Ureter (tissue), 1 donor: ENCODE data around the gene PDE8B. TPM values are rescaled to one million over a fixed set of nuclear protein-coding genes. Genes with fewer than 3 reads are reported as not detected.

Experiments used
- DNase-seq: peaks from one replicate; pipeline ENCODE4 v3.0.0-alpha.2; 2020; ENCODE audit warnings: low spot score
- total RNA-seq: library from RNA; stranded (reverse); gene quantifications from one replicate; pipeline ENCODE4 v1.2.4, GENCODE V29; 2023
- donor health status: DM: yes; HTN: yes; CAD: no.

Gene PDE8B
- total RNA-seq, 1 donor from 2014 or later = 10.1 TPM

DNA sequence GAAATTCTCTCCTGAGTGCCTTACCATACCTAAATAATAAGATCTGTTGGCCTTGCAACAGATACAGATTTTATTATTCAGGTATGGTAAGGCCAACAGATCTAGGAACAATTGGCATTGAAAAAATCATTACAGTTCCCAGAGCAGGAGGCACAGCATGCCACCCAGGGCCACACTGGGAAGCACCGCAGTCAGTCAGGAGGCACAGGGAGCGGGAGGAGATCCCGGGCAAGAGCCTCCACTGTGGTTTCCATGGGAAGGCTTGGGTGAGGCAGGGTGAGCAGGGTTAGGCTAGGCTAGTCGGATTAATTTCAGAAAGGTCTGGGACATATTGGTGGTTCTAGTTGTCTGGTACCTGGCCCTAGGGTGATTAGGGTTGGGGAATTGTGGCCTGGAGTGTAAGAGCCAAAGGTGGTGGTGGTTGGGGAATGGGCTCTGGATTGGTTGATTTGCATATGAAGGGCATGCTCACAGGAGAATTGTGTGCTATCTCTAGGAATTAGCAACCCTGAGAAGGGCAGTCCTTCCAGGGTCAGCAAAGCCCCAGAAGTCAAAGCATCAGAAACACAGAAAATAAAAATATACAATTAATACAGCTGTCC lies 111.4 kb downstream of the PDE8B start:
- DNase-seq = no peak

- DNase-seq = no peak
Measured at GRCh38 chr5:77322406-77322805, 111.9 kb downstream of the PDE8B start.

DNA sequence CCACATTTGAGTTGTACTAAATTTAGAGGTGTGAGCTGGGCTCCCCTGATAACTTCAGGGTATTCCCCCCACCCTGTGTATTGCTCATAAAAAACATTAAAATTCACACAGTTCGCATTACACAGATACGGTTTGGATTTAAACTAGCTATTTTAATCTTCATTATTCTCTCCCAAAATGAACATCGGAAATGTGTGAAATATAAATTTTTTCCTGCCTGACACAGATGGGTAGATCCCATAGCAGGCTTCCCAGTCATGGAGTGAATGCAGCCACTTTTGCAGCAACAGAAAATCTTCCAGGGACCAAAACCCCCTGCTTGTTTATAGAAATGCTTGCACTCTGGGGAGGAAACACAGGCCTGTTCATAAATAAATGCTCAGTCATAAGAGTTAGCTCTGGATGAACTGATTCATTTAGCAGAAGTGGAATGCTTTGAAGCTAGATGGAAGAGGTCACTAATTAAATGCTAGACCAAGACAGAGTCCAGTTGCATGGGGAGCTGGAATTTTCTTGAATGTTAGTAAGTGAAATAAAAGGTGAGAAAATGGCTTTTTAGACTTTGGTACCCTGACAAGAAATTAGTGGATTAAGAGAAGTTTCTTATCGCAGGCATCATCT lies 115.6 kb downstream of the PDE8B start:
- DNase-seq = no peak

DNA sequence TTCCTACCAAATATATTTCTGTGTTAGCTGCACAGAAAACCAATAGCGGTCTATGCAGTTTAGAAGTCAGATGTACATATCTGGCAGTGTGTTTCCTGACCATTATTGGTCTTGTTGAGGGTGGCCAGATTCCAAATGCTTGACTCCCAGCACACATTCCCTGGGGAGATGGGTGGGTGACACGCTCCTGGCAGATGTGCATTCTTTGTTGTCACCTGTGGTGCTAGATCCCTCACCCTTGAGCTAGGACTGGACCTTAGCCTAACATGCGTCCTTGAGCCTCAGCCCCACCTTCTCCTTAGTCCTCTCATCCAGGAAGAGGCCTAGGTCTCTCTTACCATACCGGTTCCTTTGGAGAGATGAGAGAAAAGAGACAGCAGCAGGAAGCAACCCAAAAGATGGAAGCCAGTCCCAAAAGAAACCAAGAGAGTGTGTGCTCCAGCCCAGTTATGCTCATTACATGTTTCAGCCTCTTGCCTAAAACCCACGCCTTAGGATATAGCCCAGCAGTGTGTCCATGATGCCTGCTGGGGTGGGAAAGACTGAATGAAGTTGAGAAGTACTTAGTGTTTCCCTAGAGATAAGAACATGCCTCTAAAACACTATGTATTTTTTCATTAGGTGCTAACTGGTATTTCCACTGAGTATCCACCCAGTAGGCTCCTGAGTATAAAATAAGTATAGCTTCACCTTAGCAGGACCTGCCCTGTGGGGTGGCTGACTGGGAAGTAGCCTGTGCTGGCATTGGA lies 116.7 kb downstream of the PDE8B start:
- DNase-seq = no peak

GRCh38 chr5:77328930-77329647 lies 118.6 kb downstream of the PDE8B start:
- no peak for DNase-seq

- no peak for DNase-seq
Measured at GRCh38 chr5:77329664-77330430, 119.4 kb downstream of the PDE8B start.

DNA sequence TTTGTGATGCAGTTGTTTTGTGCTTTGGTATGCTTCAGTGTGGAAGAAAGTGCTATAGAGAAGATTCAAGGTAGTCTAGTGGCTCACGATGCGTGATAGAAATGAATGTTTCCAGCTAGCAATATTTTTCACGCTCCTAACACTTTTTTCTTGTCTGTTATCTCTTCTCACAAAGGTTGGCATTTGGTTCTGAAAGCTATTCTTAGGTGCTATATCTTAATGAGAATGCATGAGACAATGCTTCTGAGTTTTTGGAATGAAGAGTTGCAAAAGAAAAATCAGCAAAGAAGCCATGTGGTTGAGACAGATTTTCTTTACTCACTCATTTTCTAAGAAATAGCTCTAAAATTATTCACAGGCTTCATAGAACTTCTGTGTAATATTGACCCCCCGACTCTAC lies 122.6 kb downstream of the PDE8B start:
- DNase-seq = no peak

GRCh38 chr5:77333451-77334123 lies 123.1 kb downstream of the PDE8B start:
- DNase-seq = no peak

GRCh38 chr5:77337246-77337645 lies 126.8 kb downstream of the PDE8B start:
- DNase-seq = no peak

DNA sequence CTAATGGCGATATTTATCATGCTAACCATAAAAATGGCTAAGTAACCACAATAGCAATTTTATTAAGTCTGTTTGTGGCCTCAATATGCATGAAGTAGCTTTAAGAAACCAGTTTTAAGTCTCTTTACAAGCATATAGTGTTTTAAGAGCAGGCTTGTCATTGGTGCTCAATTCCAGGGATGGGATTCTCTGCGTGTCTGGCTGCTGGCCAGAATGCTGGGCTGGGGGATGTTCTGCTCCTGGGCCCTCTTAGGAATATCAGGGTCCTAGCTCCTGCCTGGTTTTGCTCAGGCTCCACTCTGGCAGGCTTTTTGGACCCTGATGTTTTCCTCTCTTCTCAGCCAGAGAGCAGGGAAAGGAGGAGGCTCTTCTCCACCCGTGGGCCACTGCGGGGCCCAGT lies 127.2 kb downstream of the PDE8B start:
- no peak for DNase-seq

DNA sequence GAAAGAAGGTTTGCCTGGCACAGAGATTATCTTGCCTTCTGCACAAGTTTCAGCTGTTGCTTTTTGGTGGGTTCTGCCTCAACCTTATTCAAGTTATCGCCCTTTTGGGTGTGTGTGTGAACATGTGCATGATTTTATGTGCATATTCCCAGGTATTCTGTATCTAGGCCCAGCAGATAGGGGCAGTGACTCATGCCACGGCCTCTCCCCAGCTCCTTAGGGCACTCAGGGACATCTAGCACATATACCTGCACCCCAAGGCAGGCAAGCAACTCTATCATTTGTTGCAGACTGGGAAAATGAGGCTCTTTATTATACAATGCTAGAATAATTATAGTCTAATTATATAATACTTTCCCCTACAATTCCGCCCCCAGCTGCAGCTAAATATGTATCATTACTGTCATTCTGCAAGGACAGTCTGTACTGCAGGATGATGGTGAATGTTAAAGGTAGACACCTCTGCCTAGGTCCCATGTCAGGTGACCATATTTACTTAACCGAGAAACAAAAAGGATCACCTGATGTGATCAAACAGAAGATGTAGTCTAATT lies 128.9 kb downstream of the PDE8B start:
- no peak for DNase-seq

GRCh38 chr5:77343165-77343564 lies 132.7 kb downstream of the PDE8B start:
- DNase-seq = no peak

DNA sequence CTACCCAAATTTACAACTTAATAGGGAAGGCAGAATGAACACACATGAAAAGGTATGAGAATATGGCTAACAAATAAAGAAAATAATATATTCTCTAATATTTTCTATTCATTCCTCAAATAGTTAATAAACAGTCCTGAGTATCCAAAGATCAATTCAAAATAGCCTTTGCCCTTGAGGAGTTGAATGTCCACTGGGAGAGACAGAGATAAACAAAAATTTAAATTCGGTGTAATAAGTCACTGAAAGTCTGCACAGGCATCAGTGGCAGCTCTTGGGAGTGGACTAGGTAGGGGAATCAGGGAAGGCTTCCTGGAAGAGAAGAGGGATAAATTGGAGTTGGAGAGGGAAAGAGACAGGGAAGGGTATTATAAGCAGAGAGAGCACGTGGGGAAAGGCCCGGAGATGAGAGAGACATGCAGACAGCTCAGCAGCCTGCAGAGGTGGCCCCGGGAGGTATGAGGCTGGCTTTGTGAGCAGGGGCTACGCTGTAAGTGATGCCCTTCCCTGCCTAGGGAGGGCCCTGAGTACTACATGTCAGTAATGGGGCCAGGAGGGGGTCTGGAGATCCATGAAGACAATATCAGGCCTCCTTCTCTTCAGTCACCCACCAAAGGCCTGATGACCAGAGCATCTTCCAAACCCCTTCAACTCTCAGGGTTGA lies 137.1 kb downstream of the PDE8B start:
- no peak for DNase-seq

- no peak for DNase-seq
Measured at GRCh38 chr5:77353251-77353650, 142.8 kb downstream of the PDE8B start.

DNA sequence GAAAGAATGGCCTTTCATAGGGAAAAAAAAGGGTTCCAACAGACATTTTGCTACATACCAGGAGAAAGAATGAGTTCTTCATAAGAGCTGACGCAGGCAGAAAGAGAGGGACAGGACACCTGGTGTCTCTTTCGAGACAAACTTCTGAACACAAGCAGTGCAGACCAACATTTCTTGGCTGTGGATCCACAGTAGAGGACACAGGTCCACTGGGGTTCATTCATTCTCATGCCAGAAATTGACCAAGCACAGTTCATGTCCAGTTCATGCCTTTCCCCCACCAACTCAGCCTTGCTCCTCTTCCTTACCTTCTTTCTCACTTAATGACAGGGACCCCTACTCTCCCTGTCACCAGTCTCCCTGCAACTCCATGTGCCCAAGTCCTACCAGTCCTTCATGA lies 144.0 kb downstream of the PDE8B start:
- DNase-seq = no peak

GRCh38 chr5:77355080-77355479 lies 144.6 kb downstream of the PDE8B start:
- DNase-seq = no peak

- no peak for DNase-seq
Measured at GRCh38 chr5:77355751-77356150, 145.3 kb downstream of the PDE8B start.

DNA sequence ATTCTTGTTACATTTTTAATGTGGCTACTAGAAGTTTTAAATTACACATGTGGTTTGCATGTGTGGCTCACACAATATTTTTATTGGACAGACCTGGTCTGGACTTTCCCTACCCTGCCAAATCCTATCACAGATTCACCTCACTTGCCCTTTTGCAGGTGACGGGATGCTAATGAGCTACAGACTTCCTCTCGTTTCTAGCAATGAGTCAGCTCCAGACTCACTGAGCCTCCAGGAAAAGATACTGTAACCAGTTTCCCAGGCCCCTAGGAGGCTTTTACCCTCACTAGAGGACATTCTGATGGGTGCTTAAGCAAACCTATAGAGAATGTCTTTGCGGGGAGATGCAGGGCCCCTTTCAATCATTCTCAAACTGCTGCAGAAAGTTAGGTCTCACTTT lies 146.3 kb downstream of the PDE8B start:
- DNase-seq = no peak

DNA sequence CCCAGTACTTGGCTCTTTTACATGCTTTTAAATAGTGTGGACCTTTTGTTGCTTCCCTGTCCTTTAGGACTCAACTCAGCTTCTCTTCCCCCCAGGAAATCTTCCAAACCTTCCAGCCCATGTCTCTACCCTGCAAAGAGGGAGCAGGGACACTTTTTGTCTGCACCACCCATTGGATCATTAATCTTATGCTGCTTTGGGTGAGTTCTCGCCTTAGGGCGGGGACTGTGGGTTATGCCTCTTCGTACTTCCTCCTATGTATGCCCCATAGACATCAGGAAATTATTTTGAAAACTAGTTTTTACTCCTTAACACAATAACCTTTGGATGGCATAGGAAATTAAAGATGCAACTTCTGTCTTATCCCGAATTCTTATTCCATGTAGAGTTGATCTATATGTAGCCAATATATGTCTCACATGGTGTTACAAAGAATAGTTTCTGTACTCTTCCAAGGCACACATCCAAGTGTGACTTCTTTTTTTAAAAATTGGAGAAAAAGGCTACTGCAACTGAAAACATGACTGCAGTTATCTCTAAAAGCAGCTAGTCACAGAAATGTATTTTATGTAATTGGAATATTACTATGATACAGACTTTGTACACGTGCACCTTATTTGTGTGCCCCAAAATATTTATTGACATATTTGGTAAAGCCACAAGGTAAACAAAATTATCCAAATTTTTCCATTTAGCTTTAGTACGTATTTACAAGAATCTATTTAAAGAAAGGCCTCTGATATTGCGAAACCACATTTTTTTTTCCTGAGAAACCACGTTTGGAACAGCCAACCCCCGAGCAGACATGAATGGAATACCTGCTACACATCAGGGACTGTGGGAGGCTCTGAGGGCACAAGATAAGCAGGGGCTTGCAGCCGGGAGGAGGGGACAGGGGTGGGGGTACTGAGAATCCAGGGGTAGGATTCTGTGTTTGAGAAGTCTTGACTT lies 148.1 kb downstream of the PDE8B start:
- DNase-seq = no peak
